Ishikawa (cell line): ENCODE data around the gene RAI1.

Experiments used
- EP300 ChIP-seq: IDR thresholded peaks from 2 replicates; pipeline ENCODE4 v1.6.1; 2012; ENCODE audit warnings: borderline replicate concordance
- TAF1 ChIP-seq: IDR thresholded peaks from 2 replicates; pipeline ENCODE4 v1.6.1; 2012; ENCODE audit warnings: low read depth, mild to moderate bottlenecking
- TF ChIP-seq, protein P1 (sequence below): IDR thresholded peaks from 2 replicates; pipeline ENCODE4 v1.6.1; 2012

DNA sequence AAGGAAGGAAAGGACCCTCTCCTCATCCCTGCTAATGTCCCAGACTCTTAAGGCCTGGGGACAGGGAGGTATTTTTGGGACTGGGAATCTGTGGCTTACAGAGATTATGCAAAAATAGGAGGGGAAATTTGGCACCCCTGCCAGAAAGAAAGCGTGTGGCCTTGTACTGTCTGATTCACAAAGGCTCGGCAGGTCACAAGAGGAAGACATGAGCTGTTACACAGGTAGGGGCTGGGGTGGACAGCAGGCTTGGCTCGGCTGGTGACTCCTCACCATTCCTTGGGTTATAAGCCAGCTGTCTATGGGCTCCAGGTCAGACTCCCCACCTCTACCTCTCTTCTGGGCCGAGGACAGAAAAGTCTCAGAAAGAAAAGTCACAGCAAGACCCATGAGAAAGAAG, 176.2 kb downstream of the RAI1 start:
- TF ChIP-seq, protein P1, sequence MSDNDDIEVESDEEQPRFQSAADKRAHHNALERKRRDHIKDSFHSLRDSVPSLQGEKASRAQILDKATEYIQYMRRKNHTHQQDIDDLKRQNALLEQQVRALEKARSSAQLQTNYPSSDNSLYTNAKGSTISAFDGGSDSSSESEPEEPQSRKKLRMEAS = no peak
- TF ChIP-seq EP300 = no peak
- no peak for TF ChIP-seq TAF1
